ENCODE measurements around the gene EPHA4.

The EPHA4 gene

GRCh38 chr2:221442128-221442527 lies 130.0 kb downstream of the EPHA4 start:
- DNase-seq (ENCODE audit: low read depth, low spot score): no peak

DNA sequence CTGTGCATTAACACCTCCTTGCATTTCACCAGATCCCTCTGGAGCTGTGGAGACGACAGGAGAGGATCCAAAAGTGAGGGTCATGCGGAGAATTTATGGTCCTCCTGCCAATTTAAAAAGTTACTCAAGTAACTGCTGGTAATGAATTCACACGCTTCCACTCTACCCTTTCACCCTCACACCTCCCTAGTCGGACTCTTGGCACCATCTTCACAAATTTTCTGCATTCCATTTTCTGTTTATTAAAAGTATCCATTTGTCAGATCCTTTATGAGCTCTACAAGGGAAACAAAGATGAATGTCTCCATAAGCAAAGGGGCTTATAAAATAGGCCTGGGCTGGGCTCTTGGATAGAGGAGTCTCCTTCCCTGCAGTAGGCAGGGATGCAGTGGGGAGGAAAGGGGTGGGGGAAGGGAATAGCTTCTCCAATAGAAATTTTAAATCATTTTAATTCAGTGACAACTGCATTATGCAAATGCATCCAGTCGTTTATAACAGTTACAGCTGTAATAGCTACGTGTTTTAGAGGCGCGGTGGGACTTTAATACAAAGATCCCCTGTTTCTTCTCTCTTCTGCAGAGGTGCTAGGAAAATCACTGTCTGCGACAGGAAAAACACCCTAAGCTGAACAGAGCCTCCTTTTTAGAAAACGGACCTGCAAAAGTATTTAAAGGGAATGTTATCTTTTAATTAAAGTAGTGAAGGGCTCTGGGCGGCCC lies 132.2 kb downstream of the EPHA4 start:
- DNase-seq (ENCODE audit: low read depth, low spot score): no peak

DNA sequence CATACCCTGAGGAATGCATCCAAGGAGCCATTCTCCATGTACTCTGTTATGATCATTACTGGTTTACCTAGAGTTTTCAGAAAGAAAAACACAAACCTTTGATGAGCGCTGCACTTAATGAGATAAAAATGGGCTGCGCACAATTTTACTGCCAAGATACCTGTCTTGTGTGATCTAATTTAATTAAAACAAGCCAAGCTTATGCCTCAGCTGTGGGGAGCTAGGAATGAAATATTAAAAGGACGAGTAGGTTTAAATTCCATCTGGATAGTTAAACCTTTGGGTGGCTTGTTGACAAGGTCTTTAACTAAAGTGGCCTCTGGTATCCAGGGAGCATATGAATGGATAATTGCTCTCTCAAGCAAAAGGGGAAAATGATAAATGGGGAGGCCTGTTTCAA lies 135.0 kb downstream of the EPHA4 start:
- DNase-seq (ENCODE audit: low read depth, low spot score): no peak

DNA sequence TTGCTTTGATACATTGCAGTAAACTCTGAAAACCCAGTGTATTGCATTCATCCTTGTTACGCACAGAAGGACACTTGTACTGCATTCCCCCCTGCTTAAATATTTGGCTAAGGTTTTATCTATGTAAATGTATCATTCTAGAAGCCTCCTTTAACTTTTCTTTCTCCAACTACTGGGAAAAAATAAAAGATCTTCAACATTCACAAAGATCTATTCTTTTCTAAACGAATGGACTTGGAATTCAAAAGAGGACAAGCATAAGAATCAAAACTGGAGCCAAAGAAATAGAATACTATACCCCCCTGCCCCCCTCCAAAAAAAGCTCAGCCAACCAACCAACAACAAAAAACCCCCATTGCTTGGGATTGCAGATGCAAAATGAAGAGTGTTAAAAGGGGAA lies 136.9 kb downstream of the EPHA4 start:
- no peak for DNase-seq (ENCODE audit: low read depth, low spot score)

DNA sequence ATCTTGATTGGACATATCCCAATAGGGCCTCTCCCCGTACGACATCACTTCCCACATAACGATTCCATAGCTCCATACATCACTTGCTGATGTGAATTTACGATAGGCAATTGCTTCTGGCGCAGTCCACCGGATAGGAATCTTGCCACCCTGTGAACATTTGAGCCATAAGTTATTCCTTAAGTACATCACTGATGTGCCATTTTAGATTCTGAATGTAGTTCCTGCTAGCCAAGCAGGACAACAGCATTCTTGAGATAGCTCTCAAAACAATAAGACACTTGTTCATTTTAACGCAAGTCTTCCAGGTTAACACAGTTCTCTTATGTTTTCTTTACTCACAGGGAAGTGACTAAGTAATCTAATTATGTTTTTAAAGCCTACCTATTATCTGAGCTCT lies 138.0 kb downstream of the EPHA4 start:
- no peak for DNase-seq (ENCODE audit: low read depth, low spot score)

- DNase-seq (ENCODE audit: low read depth, low spot score): no peak
These were observed 140.6 kb downstream of the EPHA4 start for GRCh38 chr2:221431477-221431876.

- DNase-seq (ENCODE audit: low read depth, low spot score): no peak
These were observed 142.2 kb downstream of the EPHA4 start for GRCh38 chr2:221429741-221430491.

DNA sequence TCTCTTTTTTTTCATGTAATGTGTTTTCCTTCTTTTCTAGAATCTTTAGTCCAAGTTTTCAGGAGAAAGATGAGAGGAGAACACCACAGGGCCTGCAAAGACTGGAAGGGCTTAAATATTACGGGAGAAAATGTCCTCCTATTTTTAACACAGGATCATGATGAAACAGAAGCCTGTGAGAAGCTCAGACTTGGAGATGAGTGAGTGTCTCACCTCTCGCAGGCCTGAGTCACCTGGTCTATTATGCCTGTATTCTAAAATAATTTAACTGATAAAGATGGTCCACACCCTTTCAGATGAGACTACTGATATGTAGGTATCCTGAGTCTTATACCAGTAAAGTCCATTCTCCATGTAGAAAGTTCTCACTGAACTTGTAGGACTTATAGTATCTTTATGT lies 143.2 kb downstream of the EPHA4 start:
- DNase-seq (ENCODE audit: low read depth, low spot score): no peak

DNA sequence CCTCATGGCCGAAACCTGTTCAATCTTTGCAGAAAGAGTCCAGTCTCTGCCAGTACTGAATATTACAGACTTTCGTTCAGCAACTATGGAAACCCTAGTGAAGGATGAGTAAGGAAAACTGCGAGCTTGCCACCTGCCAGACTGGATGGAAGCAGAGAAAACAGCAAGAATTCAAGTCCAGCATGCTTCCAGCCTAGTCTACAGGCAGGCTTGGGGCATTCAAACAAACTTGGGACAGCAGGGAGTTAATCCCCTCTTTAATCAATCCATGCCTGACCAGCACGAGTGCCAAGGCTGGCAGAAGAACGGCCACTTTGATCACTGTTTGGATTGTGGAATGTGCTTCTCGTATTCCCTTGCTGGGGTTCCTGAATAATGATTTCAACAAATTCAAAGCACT lies 145.2 kb downstream of the EPHA4 start:
- no peak for DNase-seq (ENCODE audit: low read depth, low spot score)

- DNase-seq (ENCODE audit: low read depth, low spot score): no peak
These were observed 146.2 kb downstream of the EPHA4 start for GRCh38 chr2:221425891-221426290.

DNA sequence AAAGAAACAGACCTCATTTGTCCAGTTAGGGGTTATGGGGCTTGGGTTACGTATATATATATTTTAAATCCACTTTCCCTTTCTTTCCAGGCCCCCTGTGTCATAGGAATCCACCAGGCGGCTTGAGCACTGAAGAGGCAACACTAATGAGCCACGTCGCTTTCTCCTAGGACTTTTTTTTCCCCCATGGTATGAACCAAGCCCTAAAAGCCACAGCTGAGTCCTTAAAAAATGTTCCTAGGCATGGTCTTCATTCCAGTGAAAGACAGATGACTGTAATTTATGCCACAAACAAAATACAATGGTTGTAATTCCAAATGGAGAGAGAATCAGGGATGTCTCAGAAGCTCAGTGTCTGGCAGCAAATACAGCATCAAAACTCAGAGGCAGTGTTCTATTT lies 146.8 kb downstream of the EPHA4 start:
- no peak for DNase-seq (ENCODE audit: low read depth, low spot score)

DNA sequence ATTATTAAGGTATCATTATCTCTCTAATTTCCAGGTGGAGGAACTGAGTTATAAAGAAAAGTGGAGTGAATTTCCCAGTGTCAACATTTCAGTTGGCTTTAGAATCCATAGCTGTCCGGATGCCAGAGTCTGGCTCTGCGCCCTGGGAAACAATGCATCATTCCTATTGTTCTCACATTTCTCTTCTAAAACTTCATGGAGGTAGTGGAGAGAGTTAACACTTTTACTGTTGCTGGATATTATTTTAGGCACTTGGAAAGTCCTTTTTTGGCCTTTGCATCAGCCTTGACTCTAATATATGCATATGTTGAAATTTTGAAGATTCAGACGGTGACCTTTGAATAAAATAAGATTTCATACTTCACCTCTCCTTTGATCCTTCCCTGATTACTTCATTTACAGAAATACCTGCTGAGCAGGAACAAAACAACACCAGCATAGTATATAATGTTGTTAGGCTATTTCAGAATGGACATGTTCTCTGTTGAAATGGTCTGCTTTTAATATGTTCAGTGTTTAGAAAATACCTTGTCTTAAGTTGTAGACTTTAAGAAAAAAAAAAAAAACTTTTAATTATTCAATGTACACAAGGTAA lies 148.8 kb downstream of the EPHA4 start:
- no peak for DNase-seq (ENCODE audit: low read depth, low spot score)

- no peak for DNase-seq (ENCODE audit: low read depth, low spot score)
These were observed 149.4 kb downstream of the EPHA4 start for GRCh38 chr2:221422516-221423209.

DNA sequence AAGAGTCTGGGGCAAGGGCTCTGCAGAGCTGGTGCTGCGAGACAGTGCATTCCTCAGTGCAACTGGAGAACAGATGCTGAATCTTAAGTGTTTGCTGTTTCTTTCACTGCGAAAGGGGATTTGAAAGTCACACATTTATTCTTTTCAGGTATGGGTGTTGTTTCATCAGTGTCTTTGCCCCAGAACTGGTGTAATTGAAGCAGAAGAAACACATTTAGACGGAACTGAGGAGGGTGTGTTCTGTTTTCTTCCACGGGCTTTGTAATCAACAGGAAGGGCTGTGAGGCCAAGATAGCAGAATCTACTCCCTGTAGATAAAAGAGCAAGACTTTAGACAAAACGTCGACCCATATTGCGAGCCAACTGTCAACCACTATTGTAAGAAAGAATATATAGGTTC lies 151.9 kb downstream of the EPHA4 start:
- no peak for DNase-seq (ENCODE audit: low read depth, low spot score)

- no peak for DNase-seq (ENCODE audit: low read depth, low spot score)
These were observed 156.3 kb downstream of the EPHA4 start for GRCh38 chr2:221415789-221416188.

GRCh38 chr2:221412978-221413377 lies 159.1 kb downstream of the EPHA4 start:
- no peak for DNase-seq (ENCODE audit: low read depth, low spot score)

DNA sequence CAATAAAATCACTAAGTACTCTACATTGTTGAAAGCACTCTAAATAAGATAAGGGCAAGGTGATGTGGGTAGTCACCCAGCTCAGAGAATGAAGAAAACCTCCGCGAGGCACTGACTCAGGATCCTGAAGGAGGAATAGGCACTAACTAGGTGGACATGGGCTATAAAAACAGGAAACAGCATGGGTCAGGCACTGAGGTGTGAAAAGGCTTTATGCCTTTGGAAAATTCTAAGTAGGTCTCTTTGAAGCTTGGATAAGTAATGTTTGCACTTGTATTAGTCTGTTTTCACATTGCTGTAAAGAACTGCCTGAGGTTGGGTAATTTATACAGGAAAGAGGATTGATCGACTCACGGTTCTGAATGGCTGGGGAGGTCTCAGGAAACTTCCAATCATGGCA lies 161.6 kb downstream of the EPHA4 start:
- DNase-seq (ENCODE audit: low read depth, low spot score): no peak

DNA sequence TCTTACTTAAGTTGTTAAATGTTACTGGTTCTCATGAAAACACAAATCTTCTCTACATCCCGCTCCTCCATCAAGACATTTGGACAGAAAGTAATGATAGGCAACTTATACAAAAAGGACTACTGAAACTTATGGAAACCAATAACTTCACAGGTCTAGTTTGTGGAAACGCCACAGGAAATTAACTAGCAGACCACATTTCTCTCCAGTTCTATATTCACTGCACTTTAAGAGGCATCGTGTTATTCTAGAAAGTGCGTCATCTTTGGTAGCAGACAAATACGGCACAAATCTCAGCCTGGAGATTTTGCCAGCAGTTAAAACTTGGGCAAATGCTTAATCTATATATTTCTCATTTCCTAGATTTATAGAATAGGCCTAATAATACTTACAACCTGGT lies 164.3 kb downstream of the EPHA4 start:
- no peak for DNase-seq (ENCODE audit: low read depth, low spot score)

- DNase-seq (ENCODE audit: low read depth, low spot score): no peak
These were observed 166.6 kb downstream of the EPHA4 start for GRCh38 chr2:221405521-221405920.

GRCh38 chr2:221402072-221402471 lies 170.0 kb downstream of the EPHA4 start:
- DNase-seq (ENCODE audit: low read depth, low spot score): no peak

DNA sequence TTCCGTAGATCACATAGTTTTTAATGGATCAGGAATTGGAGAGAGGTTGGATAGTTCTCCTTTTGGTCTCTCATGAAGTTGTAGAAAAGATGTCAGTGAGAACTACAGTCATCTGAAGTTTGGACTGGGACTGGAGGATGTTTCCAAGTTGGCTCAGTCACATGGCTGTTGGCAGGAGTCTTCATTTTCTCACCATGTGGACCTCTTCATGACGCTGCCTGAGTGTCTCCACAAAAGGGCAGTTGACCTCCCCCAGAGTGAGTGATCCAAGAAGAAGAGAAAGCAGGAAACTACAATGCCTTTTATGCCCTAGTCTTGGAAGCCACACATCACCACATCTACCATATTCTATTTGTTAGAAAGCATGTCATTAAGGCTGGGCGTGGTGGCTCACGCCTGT lies 171.7 kb downstream of the EPHA4 start:
- DNase-seq (ENCODE audit: low read depth, low spot score): no peak

- DNase-seq (ENCODE audit: low read depth, low spot score): no peak
These were observed 172.9 kb downstream of the EPHA4 start for GRCh38 chr2:221399183-221399582.
